Fibroblast of villous mesenchyme (primary cell): ENCODE results near the gene ATOX1. TPM values are rescaled to one million over a fixed set of nuclear protein-coding genes. Genes with fewer than 3 reads are reported as not detected.
A peak's percentile ranks its signal among the peaks of the same experiment; 100 is the strongest.

Source experiments
- DNase-seq: peaks from one replicate; pipeline ENCODE4 v3.0.0-alpha.2; 2010; ENCODE audit warnings: low read depth
- H3K4me3 ChIP-seq: 2 replicates; pipeline ENCODE4 v1.5.1; 2011; ENCODE audit warnings: low read depth, mild to moderate bottlenecking, low read length
- total RNA-seq: library from RNA; depleted of rRNA; stranded (reverse); fragments of >200 nt; gene quantifications from 2 replicates; pipeline ENCODE4 v1.2.3, GENCODE V29; 2012
- TF ChIP-seq, protein P1 (sequence below): IDR thresholded peaks from 2 replicates; pipeline ENCODE4 v1.5.1; 2012; ENCODE audit warnings: low read depth, mild to moderate bottlenecking, low read length; ENCODE audit not compliant: insufficient read depth

The ATOX1 gene
- total RNA-seq, 1 donor, result 44.9 TPM

DNA sequence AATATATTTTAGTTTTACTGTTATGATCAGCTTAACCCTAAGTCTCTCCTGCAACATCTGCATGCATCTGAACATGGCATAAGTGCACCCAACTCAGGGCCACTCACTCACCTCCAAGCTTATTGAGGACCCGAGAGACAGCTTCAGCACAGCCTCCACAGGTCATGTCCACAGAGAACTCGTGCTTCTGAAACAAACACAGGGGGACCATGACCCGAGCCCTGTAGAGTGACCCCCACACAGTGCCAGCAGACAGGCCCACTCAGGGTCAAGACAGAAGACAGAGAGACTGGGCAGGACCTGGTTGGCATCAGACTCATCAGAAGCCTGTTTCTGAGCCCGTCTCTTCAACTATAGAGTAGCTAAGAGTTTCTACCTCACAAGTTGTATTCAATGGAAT lies 6.8 kb downstream of the ATOX1 start:
- no peak for DNase-seq
- TF ChIP-seq, protein P1, sequence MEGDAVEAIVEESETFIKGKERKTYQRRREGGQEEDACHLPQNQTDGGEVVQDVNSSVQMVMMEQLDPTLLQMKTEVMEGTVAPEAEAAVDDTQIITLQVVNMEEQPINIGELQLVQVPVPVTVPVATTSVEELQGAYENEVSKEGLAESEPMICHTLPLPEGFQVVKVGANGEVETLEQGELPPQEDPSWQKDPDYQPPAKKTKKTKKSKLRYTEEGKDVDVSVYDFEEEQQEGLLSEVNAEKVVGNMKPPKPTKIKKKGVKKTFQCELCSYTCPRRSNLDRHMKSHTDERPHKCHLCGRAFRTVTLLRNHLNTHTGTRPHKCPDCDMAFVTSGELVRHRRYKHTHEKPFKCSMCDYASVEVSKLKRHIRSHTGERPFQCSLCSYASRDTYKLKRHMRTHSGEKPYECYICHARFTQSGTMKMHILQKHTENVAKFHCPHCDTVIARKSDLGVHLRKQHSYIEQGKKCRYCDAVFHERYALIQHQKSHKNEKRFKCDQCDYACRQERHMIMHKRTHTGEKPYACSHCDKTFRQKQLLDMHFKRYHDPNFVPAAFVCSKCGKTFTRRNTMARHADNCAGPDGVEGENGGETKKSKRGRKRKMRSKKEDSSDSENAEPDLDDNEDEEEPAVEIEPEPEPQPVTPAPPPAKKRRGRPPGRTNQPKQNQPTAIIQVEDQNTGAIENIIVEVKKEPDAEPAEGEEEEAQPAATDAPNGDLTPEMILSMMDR, result no peak
- no peak overlapping the region for H3K4me3 ChIP-seq

DNA sequence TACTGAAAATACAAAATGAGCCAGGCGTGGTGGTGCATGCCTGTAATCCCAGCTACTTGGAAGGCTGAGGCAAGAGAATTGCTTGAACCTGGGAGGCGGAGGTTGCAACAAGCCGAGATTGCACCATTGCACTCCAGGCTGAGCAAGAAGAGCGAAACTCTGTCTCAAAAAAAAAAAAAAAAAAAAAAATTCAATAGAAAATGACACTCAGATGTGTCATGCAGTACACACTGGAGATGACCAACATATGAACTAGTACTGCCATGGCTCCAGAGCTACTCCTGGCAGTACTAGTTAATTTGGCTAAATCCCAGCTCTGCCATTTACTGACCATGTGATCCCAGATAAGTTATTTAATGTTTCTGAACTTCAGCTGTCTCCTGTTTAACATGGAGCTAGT lies 7.3 kb downstream of the ATOX1 start:
- TF ChIP-seq, protein P1, result no peak
- no peak overlapping the region for H3K4me3 ChIP-seq
- peak; percentile 49 for DNase-seq

DNA sequence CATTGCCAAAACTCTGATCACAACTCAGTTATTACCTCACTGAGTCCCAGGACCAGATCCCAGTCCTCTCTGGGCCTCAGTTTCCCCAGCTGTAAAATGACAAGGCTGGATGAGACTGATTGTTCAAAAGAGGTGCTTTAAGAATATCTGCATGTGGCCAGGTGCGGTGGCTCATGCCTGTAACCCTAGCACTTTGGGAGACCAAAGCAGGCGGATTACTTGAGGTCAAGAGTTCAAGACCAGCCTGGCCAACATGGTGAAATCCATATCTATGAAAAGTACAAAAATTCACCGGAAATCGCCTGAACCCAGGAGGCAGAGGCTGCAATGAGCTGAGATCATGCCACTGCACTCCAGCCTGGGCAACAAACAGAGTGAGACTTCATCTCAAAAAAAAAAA lies 8.3 kb downstream of the ATOX1 start:
- TF ChIP-seq, protein P1, result no peak
- peak; percentile 45 for DNase-seq
- H3K4me3 ChIP-seq, result no peak overlapping the region

DNA sequence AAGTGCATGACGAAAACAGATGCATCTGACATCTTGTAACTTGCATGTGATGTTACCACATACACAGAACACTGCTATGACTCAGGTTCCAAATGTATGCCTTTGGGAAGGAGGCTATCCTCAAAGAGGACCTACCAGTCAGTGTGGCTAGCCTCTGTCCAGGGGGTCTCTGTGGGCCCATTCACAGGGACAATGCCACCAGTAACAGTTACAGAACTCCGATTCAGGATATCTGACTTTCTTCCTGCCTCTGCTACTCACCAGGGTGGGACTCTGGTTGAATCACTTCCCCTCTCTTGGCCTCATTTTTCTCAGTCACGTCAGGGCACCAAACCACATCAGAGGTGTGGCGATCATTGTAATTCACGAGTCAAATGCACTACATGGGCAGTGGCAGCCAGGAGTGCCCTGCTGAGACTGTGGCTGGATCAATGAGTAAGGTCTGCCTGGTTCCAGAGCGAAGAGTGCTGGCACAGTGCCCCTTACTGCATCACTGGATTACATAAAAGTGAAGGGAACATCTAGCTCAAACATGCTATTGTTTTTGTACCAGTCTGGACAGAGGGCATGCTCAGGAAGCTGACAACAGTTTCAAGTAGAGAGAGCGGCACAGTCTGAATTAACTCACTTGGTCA lies 13.2 kb downstream of the ATOX1 start:
- TF ChIP-seq, protein P1, result no peak
- DNase-seq, result peak; percentile 75
- no peak overlapping the region for H3K4me3 ChIP-seq

DNA sequence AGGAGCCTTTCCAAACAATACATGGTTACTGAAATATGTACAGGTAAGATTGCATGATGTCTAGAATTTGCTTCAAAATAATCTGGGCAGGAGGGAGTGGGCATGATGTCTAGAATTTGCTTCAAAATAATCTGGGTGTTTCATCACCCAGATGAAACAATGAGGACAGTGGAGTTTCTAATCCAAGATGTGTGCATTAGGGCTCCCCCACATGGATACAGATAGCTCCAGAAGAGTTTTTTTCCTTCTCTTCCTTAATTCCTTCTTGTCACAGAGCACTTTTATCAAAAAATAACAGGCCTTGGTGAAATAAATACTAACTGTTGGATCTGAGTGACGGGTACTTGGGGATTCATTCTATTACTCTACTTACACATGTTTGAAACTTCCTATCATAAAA lies 14.9 kb downstream of the ATOX1 start:
- TF ChIP-seq, protein P1, result no peak
- H3K4me3 ChIP-seq, result no peak overlapping the region
- DNase-seq, result no peak

DNA sequence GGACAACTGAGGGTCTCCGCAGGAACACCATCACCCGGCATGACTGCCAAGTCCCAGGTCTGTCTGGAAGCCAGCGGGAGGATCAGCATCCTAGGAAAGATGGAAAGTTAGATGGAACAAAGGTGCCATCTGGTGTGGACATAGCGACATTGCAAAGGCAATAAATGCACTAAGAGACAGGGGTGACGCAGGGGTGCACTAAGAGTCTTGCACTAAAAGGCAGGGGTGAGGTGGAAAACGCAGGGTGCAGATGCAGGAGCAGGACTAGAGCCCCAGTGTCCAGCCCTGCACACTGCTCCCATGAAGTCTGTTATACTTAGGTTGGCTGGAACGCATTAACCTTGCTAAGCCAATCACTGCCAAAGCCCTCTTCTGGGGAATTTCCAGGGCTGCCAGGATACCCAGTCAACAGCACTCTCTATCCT lies 15.5 kb downstream of the ATOX1 start:
- TF ChIP-seq, protein P1, result peak; percentile 76
- peak; percentile 78 for DNase-seq
- H3K4me3 ChIP-seq, result no peak overlapping the region
